ENCODE data around the gene SYT10.
"Not testable (repeated sequence)": the region's sequence is repeated elsewhere in the genome, so short reads cannot be mapped to it uniquely, and the experiment has no call there.

The SYT10 gene

DNA sequence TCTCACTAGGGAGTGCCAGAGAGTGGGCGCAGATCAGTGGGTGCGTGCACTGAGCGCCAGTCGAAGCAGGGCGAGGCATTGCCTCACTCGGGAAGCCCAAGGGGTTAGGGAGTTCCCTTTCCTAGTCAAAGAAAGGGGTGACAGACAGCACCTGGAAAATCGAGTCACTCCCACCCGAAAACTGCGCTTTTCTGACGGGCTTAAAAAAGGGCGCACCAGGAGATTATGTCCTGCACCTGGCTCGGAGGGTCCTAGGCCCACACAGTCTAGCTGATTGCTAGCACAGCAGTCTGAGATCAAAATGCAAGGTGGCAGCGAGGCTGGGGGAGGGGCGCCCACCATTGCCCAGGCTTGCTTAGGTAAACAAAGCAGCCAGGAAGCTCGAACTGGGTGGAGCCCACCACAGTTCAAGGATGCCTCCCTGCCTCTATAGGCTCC lies 107.6 kb downstream of the SYT10 start:
- not testable (repeated sequence) for DNase-seq

DNA sequence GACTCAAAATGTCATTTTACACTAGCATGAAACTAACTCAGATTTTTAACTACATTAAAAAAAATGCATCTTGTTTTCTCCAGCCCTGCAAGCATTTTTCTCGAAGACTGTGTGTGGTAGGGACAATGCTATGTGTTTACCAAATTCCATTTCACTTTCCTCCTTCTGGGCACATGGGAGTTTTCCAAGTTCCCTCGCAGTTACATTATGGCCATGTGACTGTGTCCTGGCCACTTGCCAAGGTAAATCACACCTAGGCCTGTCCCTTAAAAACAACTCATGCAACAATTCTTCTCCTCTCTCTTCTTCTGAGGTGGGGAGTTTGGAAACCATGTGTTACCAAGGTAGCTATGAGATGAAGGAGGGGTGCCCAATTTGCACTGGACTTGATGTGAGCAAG lies 108.7 kb downstream of the SYT10 start:
- no peak for DNase-seq

Measured in femur (tissue), 1 donor.